ENCODE measurements around the gene SBK3. TPM values are rescaled to one million over a fixed set of nuclear protein-coding genes. Genes with fewer than 3 reads are reported as not detected.

SBK3 gene
- total RNA-seq, 2 experiments from 2014 or later = not detected

DNA sequence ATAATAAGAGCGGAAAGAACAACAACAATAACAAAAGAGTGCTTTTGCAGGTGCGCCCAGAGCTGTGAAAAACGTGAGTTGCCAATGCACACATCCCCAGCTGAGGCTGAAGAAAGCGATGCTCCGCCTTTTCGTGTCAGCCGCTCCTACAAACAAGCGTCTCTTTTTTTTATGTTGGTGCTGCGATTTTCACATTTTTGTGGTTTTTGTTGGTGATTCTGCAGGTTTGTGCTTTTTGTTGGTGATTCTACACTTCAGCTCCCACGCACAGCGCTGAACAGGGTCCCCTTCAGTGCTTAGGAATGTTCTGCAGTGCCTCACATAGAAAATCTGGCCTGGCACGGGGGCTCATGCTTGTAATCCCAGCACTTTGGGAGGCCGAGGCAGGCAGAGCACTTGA lies 7.3 kb upstream of the SBK3 start:
- Histone ChIP-seq H3K4me3 (ENCODE audit: low read length) (no peak overlapping the region), H3K4me1 (ENCODE audit: insufficient read depth, low read length) (no peaks in the 10 kb centered on the region), H3K36me3 (ENCODE audit: insufficient read depth, low read length) (no peaks in the 10 kb centered on the region), H3K9me3 (ENCODE audit: control insufficient read depth in 1 of 2, insufficient read depth in 1 of 2, low read length in 2 of 2) (no peaks in the 10 kb centered on the region), H3K27me3 (ENCODE audit: control insufficient read depth in 1 of 2, insufficient read depth in 2 of 2, low read length in 2 of 2) (peaks cover 3 to 6% of the 10 kb centered on the region in 2 experiments), H3K27ac (ENCODE audit: low read depth in 1 of 2, low read length in 2 of 2) (no peak overlapping the region)
- Mint-ChIP-seq H3K27ac (no peak overlapping the region), H3K9me3 (no peaks in the 10 kb centered on the region), H3K27me3 (peaks cover 17% of the 10 kb centered on the region), H3K4me1 (ENCODE audit: low read depth) (no peaks in the 10 kb centered on the region), H3K36me3 (ENCODE audit: low read depth) (no peaks in the 10 kb centered on the region), H3K4me3 (no peak overlapping the region)
- DNase-seq = no peak
- ChIA-PET POLR2A (no interaction called here), CTCF (no interaction called here)
- ATAC-seq (ENCODE audit: poor library complexity) = no peak
- no peak for TF ChIP-seq CTCF (IDR thresholded peaks at IDR 0.05)
- intact Hi-C loops (cut with DNase I, micrococcal nuclease) = no loop called here

DNA sequence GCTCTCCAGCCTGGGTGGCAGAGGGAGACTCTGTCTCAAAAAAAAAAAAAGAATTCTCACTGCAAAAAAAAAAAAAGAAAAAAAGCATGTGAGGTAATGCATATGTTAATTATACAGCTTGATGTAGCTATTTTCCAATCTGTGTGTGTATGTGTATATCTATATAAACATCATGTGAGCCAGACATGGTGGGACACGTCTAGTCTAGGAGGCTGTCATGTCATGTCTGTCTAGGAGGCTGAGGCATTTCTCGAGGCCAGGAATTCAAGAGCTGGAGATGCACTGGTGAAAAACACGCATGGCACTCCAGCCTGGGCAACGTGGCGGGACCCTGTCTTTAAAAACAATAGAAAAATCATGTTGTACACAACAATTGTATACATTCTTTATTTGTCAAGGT lies 6.9 kb upstream of the SBK3 start:
- CTCF ChIA-PET = no interaction called here

GRCh38 chr19:55550321-55550650 lies 4.9 kb upstream of the SBK3 start:
- no peak for TF ChIP-seq CTCF (IDR thresholded peaks at IDR 0.05)
- Histone ChIP-seq H3K27ac (ENCODE audit: low read depth in 1 of 2, low read length in 2 of 2) (no peak overlapping the region), H3K36me3 (ENCODE audit: insufficient read depth, low read length) (no peaks in the 10 kb centered on the region), H3K4me3 (ENCODE audit: low read length) (no peak overlapping the region), H3K9me3 (ENCODE audit: control insufficient read depth in 1 of 2, insufficient read depth in 1 of 2, low read length in 2 of 2) (peaks cover 0 to 6% of the 10 kb centered on the region in 2 experiments), H3K4me1 (ENCODE audit: insufficient read depth, low read length) (no peaks in the 10 kb centered on the region), H3K27me3 (ENCODE audit: control insufficient read depth in 1 of 2, insufficient read depth in 2 of 2, low read length in 2 of 2) (peaks cover 12 to 14% of the 10 kb centered on the region in 2 experiments)
- no peak overlapping the region for H3K4me3 Mint-ChIP-seq
- ATAC-seq (ENCODE audit: poor library complexity) (no peak), DNase-seq (no peak)
- POLR2A ChIA-PET = no interaction called here
- CTCF ChIA-PET = no interaction called here
- H3K4me1 Mint-ChIP-seq (ENCODE audit: low read depth) = no peaks in the 10 kb centered on the region
- intact Hi-C loops (cut with DNase I, micrococcal nuclease) = no loop called here
- H3K36me3 Mint-ChIP-seq (ENCODE audit: low read depth) = no peaks in the 10 kb centered on the region
- no peaks in the 10 kb centered on the region for H3K9me3 Mint-ChIP-seq
- H3K27ac Mint-ChIP-seq = no peak overlapping the region
- H3K27me3 Mint-ChIP-seq = peaks cover 29% of the 10 kb centered on the region

More for the DNA sequence above, 6.9 kb upstream of the SBK3 start:
- no peaks in the 10 kb centered on the region for H3K4me1 Mint-ChIP-seq (ENCODE audit: low read depth)
- POLR2A ChIA-PET = no interaction called here
- peaks cover 0 to 3% of the 10 kb centered on the region in 2 experiments for H3K9me3 ChIP-seq (ENCODE audit: control insufficient read depth in 1 of 2, insufficient read depth in 1 of 2, low read length in 2 of 2)
- H3K27ac Mint-ChIP-seq = no peak overlapping the region
- no peaks in the 10 kb centered on the region for H3K36me3 Mint-ChIP-seq (ENCODE audit: low read depth)
- no peaks in the 10 kb centered on the region for H3K9me3 Mint-ChIP-seq
- no peak overlapping the region for H3K4me3 ChIP-seq (ENCODE audit: low read length)
- H3K27me3 ChIP-seq (ENCODE audit: control insufficient read depth in 1 of 2, insufficient read depth in 2 of 2, low read length in 2 of 2) = peaks cover 5 to 6% of the 10 kb centered on the region in 2 experiments
- TF ChIP-seq CTCF (IDR thresholded peaks at IDR 0.05) = no peak
- H3K27ac ChIP-seq (ENCODE audit: low read depth in 1 of 2, low read length in 2 of 2) = no peak overlapping the region
- H3K4me3 Mint-ChIP-seq = no peak overlapping the region
- no peaks in the 10 kb centered on the region for H3K4me1 ChIP-seq (ENCODE audit: insufficient read depth, low read length)
- peaks cover 21% of the 10 kb centered on the region for H3K27me3 Mint-ChIP-seq
- DNase-seq (no peak), ATAC-seq (ENCODE audit: poor library complexity) (no peak)
- no peaks in the 10 kb centered on the region for H3K36me3 ChIP-seq (ENCODE audit: insufficient read depth, low read length)
- intact Hi-C loops (cut with DNase I, micrococcal nuclease) = no loop called here

Data from CD4-positive, alpha-beta T cell (primary cell).